C4-2B (cell line): ENCODE measurements around the gene HOXA5.

Experiments used
- H3K27ac ChIP-seq: fragments of 450-650 bp; 2 replicates; pipeline ENCODE4 v1.5.1; 2017
- ZFX ChIP-seq: fragments of 450-650 bp; IDR thresholded peaks from 2 replicates; pipeline ENCODE4 v1.6.1; 2017
- TF ChIP-seq, protein P1 (sequence below): fragments of 450-650 bp; conservative IDR thresholded peaks from 2 replicates; pipeline ENCODE4 v1.5.1; 2017; ENCODE audit warnings: mild to moderate bottlenecking

HOXA5 gene

DNA sequence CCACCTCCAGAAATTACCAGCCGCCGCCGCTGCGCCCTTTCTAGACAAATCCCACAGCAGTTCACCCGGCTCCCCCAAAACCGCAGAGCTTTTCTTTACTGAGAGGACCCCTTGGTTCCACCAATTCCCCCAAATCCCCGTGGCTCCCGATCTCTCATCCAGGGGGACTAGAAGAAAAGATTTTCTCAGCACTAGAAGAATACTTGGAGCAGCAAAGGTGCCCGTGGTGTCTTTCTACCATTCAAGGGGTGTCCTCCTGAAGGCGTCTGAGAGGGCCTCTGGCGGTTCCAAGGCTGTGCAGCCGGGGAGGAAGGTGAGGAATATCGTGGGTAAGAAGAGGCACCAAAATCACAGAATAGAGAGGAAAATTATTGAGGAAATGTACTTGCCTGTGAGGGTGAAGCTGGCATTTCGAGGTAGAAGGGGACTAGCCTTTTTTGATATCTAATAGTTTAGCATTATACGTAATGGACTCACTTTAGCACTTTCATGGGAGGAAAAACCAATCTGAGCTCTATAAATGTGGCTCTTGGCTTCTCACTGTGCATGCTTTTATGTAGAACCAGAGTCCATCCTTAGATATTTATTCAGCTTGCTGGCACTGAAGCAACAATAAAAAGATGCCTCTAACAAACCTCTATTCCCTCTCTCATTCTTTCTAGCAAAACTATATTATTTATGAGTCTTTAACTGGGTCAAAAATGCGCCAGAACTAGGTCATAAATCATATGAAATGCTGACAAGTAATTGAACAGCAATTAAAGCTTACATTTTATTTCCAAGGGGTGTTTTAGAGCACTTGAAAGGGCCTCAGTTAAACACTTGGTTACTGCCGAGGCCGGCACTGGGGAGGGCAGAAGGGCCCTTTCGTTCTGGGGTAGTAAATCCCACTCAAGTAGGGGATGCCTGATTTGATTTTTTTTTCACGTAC, 27.2 kb downstream of the HOXA5 start:
- H3K27ac ChIP-seq: no peak overlapping the region
- TF ChIP-seq, protein P1, sequence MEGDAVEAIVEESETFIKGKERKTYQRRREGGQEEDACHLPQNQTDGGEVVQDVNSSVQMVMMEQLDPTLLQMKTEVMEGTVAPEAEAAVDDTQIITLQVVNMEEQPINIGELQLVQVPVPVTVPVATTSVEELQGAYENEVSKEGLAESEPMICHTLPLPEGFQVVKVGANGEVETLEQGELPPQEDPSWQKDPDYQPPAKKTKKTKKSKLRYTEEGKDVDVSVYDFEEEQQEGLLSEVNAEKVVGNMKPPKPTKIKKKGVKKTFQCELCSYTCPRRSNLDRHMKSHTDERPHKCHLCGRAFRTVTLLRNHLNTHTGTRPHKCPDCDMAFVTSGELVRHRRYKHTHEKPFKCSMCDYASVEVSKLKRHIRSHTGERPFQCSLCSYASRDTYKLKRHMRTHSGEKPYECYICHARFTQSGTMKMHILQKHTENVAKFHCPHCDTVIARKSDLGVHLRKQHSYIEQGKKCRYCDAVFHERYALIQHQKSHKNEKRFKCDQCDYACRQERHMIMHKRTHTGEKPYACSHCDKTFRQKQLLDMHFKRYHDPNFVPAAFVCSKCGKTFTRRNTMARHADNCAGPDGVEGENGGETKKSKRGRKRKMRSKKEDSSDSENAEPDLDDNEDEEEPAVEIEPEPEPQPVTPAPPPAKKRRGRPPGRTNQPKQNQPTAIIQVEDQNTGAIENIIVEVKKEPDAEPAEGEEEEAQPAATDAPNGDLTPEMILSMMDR: no peak
- TF ChIP-seq ZFX: no peak

DNA sequence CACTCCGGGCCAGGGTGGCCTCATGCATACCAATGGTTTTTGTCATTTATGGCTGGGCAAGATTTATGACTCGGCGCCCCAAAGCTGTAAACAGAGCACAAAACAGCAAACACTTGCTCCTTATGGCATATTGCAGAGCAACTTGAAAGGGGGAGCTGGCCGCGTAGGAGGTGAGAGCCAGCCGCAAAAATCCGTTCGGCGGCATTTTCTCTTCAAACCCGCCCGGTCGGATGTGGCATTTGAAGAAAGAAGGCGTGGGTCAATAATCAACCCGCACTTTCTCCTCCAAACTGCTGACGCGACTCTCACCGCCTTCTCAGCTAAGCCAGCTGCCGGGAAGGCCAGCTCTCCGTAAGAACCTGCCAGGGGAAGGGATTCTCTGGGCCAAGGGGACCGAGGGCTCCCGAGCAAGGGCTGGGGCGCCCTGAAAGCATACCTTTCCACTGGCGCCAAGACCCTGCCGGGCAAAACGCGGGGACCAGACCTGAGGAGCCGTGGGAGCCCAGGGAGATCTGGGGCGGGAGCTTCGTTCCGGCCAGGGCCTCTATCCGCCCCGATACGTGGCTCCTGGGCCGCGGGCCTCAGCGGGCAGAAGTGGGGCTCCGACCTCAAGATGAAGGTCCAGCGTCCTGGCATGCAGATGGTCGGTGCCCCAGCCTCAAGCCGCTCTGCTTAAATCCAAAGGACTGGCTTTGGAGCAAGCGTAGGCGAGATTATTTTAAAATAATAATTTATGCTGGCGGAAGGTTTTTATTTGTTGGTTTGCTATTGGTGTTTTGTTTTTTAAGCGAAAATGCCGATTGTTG, 28.1 kb downstream of the HOXA5 start:
- H3K27ac ChIP-seq: no peak overlapping the region
- TF ChIP-seq, protein P1: no peak
- TF ChIP-seq ZFX: no peak

DNA sequence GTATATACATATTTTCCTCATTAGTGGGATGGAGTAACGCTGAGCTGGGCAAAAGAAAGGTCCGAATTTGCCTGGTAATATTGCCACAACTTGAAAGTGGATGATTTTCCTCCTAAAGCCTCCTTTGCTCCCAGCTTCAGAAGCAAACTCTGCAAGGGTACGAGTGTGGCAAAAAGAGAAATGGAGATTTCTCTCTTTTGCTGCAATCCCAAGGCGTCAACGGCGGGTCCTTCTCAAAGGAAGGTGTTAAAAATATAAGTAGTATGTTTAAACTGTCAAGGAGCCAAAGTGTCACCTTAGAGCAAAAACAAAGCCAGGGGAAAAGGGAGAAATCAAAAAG, 28.6 kb downstream of the HOXA5 start:
- H3K27ac ChIP-seq: no peak overlapping the region
- no peak for TF ChIP-seq ZFX
- TF ChIP-seq, protein P1: no peak

DNA sequence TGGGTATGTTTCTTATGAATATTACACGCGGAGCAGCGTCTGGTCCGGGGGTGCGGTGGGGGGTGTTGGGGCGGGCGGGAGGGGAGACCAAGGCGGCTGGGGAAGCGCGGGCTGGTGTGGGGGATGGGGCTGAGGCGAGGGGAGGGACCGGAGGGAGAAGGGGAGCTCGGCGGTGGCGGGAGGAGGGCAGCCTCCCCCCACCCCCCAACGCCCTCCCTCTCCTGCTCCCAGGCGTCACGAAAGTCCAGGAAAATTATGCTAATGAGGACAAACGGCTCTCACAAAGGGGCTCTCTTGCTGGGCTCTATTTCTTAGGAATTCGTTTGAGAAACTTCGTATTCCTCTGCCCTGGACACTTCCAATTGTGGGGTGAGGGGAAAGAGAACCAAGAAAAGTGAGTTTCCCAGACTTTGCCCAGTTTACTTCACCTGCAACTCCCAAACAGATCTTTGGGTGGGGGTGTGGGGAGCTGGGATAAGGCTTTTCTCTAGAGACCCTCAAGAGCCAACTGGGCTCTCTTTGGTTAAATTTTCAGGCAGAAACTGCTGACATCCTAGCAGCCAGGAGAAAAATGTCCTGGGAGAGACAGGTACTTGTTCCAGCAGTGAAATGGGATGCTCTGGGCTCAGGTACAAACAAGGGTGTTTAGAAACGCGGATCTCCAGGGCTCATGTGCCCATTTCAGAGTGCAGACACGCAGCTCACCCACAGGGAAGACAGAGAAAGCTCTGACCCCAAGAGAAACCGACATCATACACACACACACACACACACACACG, 29.3 kb downstream of the HOXA5 start:
- TF ChIP-seq ZFX: no peak
- TF ChIP-seq, protein P1: no peak
- no peak overlapping the region for H3K27ac ChIP-seq

DNA sequence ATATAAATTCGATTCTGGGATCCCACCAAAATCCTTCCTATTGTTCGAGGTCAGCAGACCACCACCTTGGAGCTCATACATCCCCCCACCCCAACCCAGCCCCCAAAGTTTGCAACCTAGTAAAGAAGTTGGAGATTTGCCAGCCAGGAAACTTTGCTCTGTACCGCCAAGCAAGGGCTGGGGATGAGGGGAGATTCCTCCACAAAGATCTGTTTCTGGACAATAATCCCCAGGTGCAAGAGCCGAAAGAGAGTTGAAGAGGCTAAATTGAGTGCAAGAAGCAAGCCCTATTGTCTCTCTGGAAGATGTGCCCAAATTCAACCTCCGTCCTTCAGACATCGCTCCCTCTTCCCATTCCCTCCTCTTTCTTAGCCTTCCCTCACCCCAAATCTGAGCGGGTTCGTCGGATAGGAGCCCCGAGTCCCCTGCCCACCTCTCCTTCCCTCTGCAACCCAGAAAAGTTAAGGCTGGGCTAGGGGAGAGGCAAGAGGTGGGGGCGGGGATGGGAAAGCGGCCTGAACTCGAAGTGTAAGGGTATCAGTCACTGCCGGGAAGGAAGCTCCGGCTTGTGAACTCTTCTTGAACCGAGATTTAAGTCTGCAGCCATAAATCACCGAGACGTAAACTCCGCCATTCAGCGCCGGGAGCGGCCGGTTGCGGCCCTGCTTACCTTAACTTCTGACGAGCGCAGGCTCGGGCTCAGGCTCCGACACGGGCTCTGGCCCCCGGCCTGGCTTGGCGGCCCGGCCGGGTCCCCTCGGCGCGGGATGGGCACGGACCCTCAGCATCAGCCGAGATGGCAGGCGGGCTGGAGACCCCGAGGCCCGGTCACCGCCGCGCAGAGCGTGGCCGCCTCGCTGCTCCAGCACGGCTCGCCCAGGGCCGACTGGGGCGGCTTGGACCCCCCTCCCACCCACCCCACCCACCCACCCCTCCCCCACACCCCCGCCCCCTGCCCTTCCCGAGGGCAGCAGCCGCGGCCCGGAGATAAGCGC, 30.2 kb downstream of the HOXA5 start:
- TF ChIP-seq ZFX: no peak
- TF ChIP-seq, protein P1: no peak
- no peak overlapping the region for H3K27ac ChIP-seq

DNA sequence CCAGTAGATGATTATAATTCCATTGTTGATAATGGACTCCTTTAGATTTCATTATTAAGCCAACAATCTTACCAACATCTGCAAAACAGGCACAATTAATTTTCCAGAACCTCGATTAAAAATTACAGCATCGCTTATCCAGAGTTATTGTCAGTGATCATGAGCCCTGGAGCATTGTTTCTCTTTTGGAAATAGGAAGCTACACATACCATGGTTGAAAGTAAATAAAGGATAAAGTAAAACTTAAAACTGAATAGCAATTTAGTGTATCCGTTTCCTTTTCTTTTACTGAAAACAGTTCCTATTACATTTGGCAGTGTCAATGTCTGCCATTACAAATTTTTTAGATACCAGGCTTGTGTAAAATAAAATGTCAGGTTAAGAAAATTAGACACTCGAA, 31.1 kb downstream of the HOXA5 start:
- TF ChIP-seq, protein P1: no peak
- TF ChIP-seq ZFX: no peak
- H3K27ac ChIP-seq: no peak overlapping the region
